ENCODE results near the gene HERPUD2.

DNA sequence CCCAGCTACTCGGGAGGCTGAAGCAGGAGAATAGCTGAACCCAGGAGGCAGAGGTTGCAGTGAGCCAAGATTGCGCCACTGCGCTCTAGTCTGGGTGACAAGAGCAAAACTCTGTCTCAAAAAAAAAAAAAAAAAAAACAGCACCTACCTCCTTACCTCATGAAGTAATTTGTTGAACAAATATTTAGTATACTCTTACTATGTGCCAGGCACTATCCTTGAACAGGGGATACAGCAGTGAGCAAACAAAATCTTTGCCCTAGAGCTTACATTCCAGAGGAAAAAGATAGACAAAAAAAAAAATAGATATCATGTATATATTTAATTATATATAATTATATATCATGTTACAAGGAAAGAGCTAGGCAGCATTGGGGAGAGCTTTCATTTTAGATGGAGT, 36.4 kb upstream of the HERPUD2 start:
- TF ChIP-seq EP300 (IDR thresholded peaks at IDR 0.05) = no peak
- TF ChIP-seq CTCF (IDR thresholded peaks at IDR 0.05) = no peak
- TF ChIP-seq POLR2AphosphoS5 (IDR thresholded peaks at IDR 0.05) = no peak
